ENCODE measurements around the gene GGTLC2. TPM values are rescaled to one million over a fixed set of nuclear protein-coding genes. Genes with fewer than 3 reads are reported as not detected.
"Not testable (repeated sequence)": the region's sequence is repeated elsewhere in the genome, so short reads cannot be mapped to it uniquely, and the experiment has no call there.

GGTLC2 gene
- total RNA-seq, 2 donors from 2014 or later = not detected

- 47 to 70% methylated on average over 3 of the region's 3 CpGs for WGBS, 2 donors
- no peak for TF ChIP-seq POLR2A (IDR thresholded peaks at IDR 0.05)
- TF ChIP-seq, protein P1, sequence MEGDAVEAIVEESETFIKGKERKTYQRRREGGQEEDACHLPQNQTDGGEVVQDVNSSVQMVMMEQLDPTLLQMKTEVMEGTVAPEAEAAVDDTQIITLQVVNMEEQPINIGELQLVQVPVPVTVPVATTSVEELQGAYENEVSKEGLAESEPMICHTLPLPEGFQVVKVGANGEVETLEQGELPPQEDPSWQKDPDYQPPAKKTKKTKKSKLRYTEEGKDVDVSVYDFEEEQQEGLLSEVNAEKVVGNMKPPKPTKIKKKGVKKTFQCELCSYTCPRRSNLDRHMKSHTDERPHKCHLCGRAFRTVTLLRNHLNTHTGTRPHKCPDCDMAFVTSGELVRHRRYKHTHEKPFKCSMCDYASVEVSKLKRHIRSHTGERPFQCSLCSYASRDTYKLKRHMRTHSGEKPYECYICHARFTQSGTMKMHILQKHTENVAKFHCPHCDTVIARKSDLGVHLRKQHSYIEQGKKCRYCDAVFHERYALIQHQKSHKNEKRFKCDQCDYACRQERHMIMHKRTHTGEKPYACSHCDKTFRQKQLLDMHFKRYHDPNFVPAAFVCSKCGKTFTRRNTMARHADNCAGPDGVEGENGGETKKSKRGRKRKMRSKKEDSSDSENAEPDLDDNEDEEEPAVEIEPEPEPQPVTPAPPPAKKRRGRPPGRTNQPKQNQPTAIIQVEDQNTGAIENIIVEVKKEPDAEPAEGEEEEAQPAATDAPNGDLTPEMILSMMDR (IDR thresholded peaks at IDR 0.05) = no peak
- no peak for ATAC-seq
- Histone ChIP-seq H3K4me1 (no peaks in the 10 kb centered on the region), H3K9me3 (peaks cover 0 to 3% (median 0%) of the 10 kb centered on the region in 3 donors), H3K27me3 (no peaks in the 10 kb centered on the region), H3K4me3 (no peak overlapping the region), H3K36me3 (replicated peaks in 1 of 2; ENCODE audit: insufficient read depth in 1 of 2, low read depth in 2 of 2) (no peaks in the 10 kb centered on the region), H3K27ac (no peak overlapping the region)
- DNase-seq = no peak
- intact Hi-C loops (cut with DNase I) = no loop called here
These were observed 40.9 kb upstream of the GGTLC2 start for GRCh38 chr22:22603470-22603947.

DNA sequence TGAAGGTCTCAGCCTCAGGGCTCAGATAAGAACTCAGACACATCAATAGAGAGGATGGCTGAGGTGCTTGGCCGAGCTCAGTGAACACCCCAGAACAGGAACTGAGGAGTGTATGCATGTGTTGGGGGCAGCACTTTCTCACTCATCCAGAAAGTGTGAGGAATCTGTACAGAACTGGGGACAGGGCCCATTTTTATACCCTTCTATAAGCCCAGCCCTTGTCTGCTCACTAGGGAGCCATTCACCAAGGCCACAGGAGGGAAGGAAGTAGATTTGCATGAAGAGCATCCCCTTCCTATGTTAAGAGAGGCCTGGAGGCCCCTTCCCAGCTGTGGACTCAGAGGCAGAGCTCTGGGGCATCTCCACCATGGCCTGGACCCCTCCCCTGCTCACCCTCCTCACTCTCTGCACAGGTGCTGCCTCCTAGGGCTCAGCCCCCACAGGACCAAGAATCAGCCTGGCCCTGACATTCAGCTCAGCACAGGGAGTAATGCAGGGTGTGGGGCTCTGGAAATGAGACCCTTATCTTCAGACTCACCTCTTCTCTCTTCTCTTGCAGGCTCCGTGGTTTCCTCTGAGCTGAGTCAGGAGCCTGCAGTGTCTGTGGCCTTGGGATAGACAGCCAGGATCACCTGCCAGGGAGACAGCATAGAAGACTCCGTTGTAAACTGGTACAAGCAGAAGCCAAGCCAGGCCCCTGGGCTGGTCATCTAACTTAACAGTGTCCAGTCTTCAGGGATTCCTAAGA lies 39.9 kb upstream of the GGTLC2 start:
- H3K27me3 ChIP-seq = no peaks in the 10 kb centered on the region
- no peak overlapping the region for H3K27ac ChIP-seq
- H3K9me3 ChIP-seq = peaks cover 0 to 3% (median 0%) of the 10 kb centered on the region in 3 donors
- H3K36me3 ChIP-seq (replicated peaks in 1 of 2; ENCODE audit: insufficient read depth in 1 of 2, low read depth in 2 of 2) = no peaks in the 10 kb centered on the region
- H3K4me1 ChIP-seq = no peaks in the 10 kb centered on the region
- TF ChIP-seq, protein P1 (IDR thresholded peaks at IDR 0.05) = no peak
- TF ChIP-seq POLR2A (IDR thresholded peaks at IDR 0.05) = no peak
- H3K4me3 ChIP-seq = no peak overlapping the region
- ATAC-seq = no peak
- DNase-seq = no peak
- WGBS, 2 donors = 48 to 83% methylated on average over 1 to 3 of the region's 3 CpGs
- intact Hi-C loops (cut with DNase I) = no loop called here

DNA sequence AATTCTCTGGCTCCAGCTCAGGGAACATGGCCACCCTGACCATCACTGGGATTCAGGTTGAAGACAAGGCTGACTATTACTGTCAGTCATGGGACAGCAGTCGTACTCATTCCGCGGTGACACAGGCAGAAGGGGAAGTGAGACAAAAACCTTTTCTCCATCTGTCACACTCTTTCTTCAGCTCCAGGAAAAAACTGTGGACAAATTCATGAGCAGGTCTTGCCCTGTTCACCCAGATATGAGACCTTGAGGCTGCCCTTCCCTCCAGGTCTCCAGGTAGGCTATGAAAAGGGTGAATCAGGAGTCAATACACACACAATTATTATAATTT lies 39.4 kb upstream of the GGTLC2 start:
- no peaks in the 10 kb centered on the region for H3K36me3 ChIP-seq (replicated peaks in 1 of 2; ENCODE audit: insufficient read depth in 1 of 2, low read depth in 2 of 2)
- TF ChIP-seq POLR2A (IDR thresholded peaks at IDR 0.05) = no peak
- TF ChIP-seq, protein P1 (IDR thresholded peaks at IDR 0.05) = no peak
- DNase-seq = no peak
- no peak overlapping the region for H3K27ac ChIP-seq
- no peaks in the 10 kb centered on the region for H3K27me3 ChIP-seq
- 55 to 96% methylated on average over 3 of the region's 3 CpGs for WGBS, 2 donors
- intact Hi-C loops (cut with DNase I) = no loop called here
- no peak for ATAC-seq
- H3K9me3 ChIP-seq = peaks cover 0 to 3% (median 0%) of the 10 kb centered on the region in 3 donors
- H3K4me3 ChIP-seq = no peak overlapping the region
- H3K4me1 ChIP-seq = no peaks in the 10 kb centered on the region

DNA sequence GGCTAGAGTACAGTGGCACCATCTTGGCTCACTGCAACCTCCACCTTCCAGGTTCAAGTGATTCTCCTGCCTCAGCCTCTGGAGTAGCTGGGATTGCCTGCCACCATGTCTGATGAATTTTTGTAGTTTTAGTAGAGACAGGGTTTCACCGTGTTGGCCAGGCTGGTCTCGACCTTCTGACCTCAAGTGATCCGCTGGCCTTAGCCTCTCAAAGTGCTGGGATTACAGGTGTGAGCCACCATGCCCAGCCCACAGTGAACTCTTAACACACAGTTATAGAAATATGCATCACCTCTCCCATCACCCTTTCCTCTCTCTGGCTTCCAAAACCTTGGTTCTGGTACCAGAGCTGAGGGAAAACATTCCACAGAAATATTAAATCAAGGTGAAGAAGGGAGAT lies 36.4 kb upstream of the GGTLC2 start:
- H3K4me3 ChIP-seq; ATAC-seq; DNase-seq; H3K36me3 ChIP-seq (replicated peaks in 1 of 2; ENCODE audit: insufficient read depth in 1 of 2, low read depth in 2 of 2); intact Hi-C loops (cut with DNase I); H3K9me3 ChIP-seq; H3K27ac ChIP-seq; H3K4me1 ChIP-seq; H3K27me3 ChIP-seq: not testable (repeated sequence)
- 91 to 100% methylated on average over 2 to 3 of the region's 3 CpGs for WGBS, 2 donors

DNA sequence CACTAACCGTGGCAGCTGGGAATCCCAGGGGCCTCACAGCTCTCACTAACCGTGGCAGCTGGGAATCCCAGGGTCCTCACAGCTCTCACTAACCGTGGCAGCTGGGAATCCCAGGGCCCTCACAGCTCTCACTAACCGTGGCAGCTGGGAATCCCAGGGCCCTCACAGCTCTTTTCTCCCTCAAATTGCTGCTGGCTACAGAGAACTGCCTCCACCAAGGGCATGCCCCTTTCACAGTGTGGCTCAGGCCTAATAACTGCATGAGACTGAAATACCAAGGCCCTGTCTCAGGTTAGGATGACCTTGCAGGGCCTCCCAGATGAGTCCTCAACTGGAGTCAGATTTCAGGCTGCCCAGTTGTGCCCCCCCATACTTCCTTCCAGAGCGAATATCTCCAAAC lies 35.1 kb upstream of the GGTLC2 start:
- no peaks in the 10 kb centered on the region for H3K36me3 ChIP-seq (replicated peaks in 1 of 2; ENCODE audit: insufficient read depth in 1 of 2, low read depth in 2 of 2)
- H3K27ac ChIP-seq = no peak overlapping the region
- whole genome bisulfite sequencing, 2 donors = 64 to 89% methylated on average over 2 to 5 of the region's 5 CpGs
- no peaks in the 10 kb centered on the region for H3K4me1 ChIP-seq
- intact Hi-C loops (cut with DNase I) = no loop called here
- peaks cover 0 to 3% (median 0%) of the 10 kb centered on the region in 3 donors for H3K9me3 ChIP-seq
- DNase-seq = no peak
- ATAC-seq = no peak
- no peak overlapping the region for H3K4me3 ChIP-seq
- no peaks in the 10 kb centered on the region for H3K27me3 ChIP-seq
- no peak for TF ChIP-seq POLR2A (IDR thresholded peaks at IDR 0.05)

DNA sequence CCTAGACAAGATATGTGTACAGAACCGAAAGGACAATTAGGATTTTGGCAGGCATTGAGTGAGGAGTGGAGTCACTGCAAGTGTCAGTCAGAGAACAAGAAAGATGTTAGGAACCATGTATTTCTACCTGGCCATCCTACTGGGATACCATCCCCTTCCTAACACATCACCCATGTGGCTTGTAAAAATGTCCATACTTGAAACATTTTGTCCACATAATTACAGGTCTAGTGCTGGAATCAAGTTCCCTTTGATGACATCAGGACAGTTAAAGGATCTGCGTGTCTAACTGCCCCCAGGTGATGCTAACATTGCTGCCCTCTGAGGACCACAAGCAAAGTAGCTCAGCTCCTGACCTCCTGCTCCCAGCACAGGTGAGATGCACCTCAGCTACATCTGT lies 31.9 kb upstream of the GGTLC2 start:
- 62 to 67% methylated on average over 2 of the region's 2 CpGs for WGBS, 2 donors

More for the DNA sequence above, 31.9 kb upstream of the GGTLC2 start:
- DNase-seq (no peak), ATAC-seq (no peak)
- intact Hi-C loops (cut with DNase I) = no loop called here
- Histone ChIP-seq H3K4me3 (no peak overlapping the region), H3K27me3 (no peaks in the 10 kb centered on the region), H3K4me1 (no peaks in the 10 kb centered on the region), H3K27ac (no peak overlapping the region), H3K36me3 (replicated peaks in 1 of 2; ENCODE audit: insufficient read depth in 1 of 2, low read depth in 2 of 2) (no peaks in the 10 kb centered on the region), H3K9me3 (peaks cover 0 to 3% (median 0%) of the 10 kb centered on the region in 3 donors)
- TF ChIP-seq, protein P1 (IDR thresholded peaks at IDR 0.05) = no peak
- TF ChIP-seq POLR2A (IDR thresholded peaks at IDR 0.05) = no peak

All from body of pancreas (tissue), 4 donors.